ENCODE data around the gene RAB7B. TPM values are rescaled to one million over a fixed set of nuclear protein-coding genes. Genes with fewer than 3 reads are reported as not detected.

Gene RAB7B
- total RNA-seq, 1 experiment from 2014 or later = not detected

GRCh38 chr1:206011057-206011456 is 7.9 kb upstream of the RAB7B start:
- TF ChIP-seq E2F4 (CRISPR knock-in tag; IDR thresholded peaks at IDR 0.05; ENCODE audit: borderline replicate concordance, low read depth) = no peak
- TF ChIP-seq CBFB (CRISPR knock-in tag; IDR thresholded peaks at IDR 0.05; ENCODE audit: low read depth) = no peak
- TF ChIP-seq GTF2I (CRISPR knock-in tag; conservative IDR thresholded peaks at IDR 0.05) = no peak
- TF ChIP-seq ATF3 (CRISPR knock-in tag; conservative IDR thresholded peaks at IDR 0.05) = no peak
- no peak for TF ChIP-seq NR2C2 (CRISPR knock-in tag; IDR thresholded peaks at IDR 0.05)
- TF ChIP-seq, protein P1, sequence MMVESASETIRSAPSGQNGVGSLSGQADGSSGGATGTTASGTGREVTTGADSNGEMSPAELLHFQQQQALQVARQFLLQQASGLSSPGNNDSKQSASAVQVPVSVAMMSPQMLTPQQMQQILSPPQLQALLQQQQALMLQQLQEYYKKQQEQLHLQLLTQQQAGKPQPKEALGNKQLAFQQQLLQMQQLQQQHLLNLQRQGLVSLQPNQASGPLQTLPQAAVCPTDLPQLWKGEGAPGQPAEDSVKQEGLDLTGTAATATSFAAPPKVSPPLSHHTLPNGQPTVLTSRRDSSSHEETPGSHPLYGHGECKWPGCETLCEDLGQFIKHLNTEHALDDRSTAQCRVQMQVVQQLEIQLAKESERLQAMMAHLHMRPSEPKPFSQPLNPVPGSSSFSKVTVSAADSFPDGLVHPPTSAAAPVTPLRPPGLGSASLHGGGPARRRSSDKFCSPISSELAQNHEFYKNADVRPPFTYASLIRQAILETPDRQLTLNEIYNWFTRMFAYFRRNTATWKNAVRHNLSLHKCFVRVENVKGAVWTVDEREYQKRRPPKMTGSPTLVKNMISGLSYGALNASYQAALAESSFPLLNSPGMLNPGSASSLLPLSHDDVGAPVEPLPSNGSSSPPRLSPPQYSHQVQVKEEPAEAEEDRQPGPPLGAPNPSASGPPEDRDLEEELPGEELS (CRISPR knock-in tag; IDR thresholded peaks at IDR 0.05) = no peak
- no peak for TF ChIP-seq TP53 (CRISPR knock-in tag; IDR thresholded peaks at IDR 0.05)
- TF ChIP-seq ZNF671 (CRISPR knock-in tag; IDR thresholded peaks at IDR 0.05) = no peak
- no peak for TF ChIP-seq RORB (CRISPR knock-in tag; IDR thresholded peaks at IDR 0.05)
- TF ChIP-seq ZNF121 (CRISPR knock-in tag; IDR thresholded peaks at IDR 0.05) = no peak
- TF ChIP-seq E2F5 (CRISPR knock-in tag; IDR thresholded peaks at IDR 0.05) = no peak
- ATAC-seq (no peak), DNase-seq (ENCODE audit: low spot score) (no peak)
- peaks cover 5% of the 10 kb centered on the region for H3K27me3 Mint-ChIP-seq (ENCODE audit: low read depth)
- no peaks in the 10 kb centered on the region for H3K9me3 Mint-ChIP-seq
- ChIA-PET POLR2A (no interaction called here), CTCF (no interaction called here)
- H3K4me1 Mint-ChIP-seq = peaks cover 4% of the 10 kb centered on the region
- H3K36me3 Mint-ChIP-seq = no peaks in the 10 kb centered on the region
- no peak overlapping the region for H3K27ac Mint-ChIP-seq
- H3K4me3 Mint-ChIP-seq = no peak overlapping the region

- Mint-ChIP-seq H3K4me1 (peaks cover 4% of the 10 kb centered on the region), H3K27me3 (ENCODE audit: low read depth) (peaks cover 5% of the 10 kb centered on the region), H3K4me3 (no peak overlapping the region), H3K36me3 (no peaks in the 10 kb centered on the region), H3K27ac (no peak overlapping the region), H3K9me3 (no peaks in the 10 kb centered on the region)
- DNase-seq (ENCODE audit: low spot score) (no peak), ATAC-seq (no peak)
- POLR2A ChIA-PET = no interaction called here
- CTCF ChIA-PET = no interaction called here
- TF ChIP-seq TP53 (CRISPR knock-in tag; IDR thresholded peaks at IDR 0.05) (no peak), ZBTB43 (CRISPR knock-in tag; IDR thresholded peaks at IDR 0.05) (no peak), ZNF416 (CRISPR knock-in tag; IDR thresholded peaks at IDR 0.05) (no peak), ZNF219 (CRISPR knock-in tag; IDR thresholded peaks at IDR 0.05; ENCODE audit: borderline replicate concordance) (no peak), SOX15 (CRISPR knock-in tag; IDR thresholded peaks at IDR 0.05) (no peak), ZNF232 (CRISPR knock-in tag; IDR thresholded peaks at IDR 0.05) (no peak), OVOL2 (CRISPR knock-in tag; IDR thresholded peaks at IDR 0.05; ENCODE audit: borderline replicate concordance) (no peak), MAX (CRISPR knock-in tag; IDR thresholded peaks at IDR 0.05) (no peak), HMGA2 (CRISPR knock-in tag; IDR thresholded peaks at IDR 0.05) (no peak), MYBL2 (CRISPR knock-in tag; IDR thresholded peaks at IDR 0.05) (no peak), PREB (CRISPR knock-in tag; IDR thresholded peaks at IDR 0.05; ENCODE audit: borderline replicate concordance) (no peak)
- TF ChIP-seq, protein P2, sequence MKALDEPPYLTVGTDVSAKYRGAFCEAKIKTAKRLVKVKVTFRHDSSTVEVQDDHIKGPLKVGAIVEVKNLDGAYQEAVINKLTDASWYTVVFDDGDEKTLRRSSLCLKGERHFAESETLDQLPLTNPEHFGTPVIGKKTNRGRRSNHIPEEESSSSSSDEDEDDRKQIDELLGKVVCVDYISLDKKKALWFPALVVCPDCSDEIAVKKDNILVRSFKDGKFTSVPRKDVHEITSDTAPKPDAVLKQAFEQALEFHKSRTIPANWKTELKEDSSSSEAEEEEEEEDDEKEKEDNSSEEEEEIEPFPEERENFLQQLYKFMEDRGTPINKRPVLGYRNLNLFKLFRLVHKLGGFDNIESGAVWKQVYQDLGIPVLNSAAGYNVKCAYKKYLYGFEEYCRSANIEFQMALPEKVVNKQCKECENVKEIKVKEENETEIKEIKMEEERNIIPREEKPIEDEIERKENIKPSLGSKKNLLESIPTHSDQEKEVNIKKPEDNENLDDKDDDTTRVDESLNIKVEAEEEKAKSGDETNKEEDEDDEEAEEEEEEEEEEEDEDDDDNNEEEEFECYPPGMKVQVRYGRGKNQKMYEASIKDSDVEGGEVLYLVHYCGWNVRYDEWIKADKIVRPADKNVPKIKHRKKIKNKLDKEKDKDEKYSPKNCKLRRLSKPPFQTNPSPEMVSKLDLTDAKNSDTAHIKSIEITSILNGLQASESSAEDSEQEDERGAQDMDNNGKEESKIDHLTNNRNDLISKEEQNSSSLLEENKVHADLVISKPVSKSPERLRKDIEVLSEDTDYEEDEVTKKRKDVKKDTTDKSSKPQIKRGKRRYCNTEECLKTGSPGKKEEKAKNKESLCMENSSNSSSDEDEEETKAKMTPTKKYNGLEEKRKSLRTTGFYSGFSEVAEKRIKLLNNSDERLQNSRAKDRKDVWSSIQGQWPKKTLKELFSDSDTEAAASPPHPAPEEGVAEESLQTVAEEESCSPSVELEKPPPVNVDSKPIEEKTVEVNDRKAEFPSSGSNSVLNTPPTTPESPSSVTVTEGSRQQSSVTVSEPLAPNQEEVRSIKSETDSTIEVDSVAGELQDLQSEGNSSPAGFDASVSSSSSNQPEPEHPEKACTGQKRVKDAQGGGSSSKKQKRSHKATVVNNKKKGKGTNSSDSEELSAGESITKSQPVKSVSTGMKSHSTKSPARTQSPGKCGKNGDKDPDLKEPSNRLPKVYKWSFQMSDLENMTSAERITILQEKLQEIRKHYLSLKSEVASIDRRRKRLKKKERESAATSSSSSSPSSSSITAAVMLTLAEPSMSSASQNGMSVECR (CRISPR knock-in tag; IDR thresholded peaks at IDR 0.05; ENCODE audit: borderline replicate concordance) = no peak
- TF ChIP-seq, protein P3, sequence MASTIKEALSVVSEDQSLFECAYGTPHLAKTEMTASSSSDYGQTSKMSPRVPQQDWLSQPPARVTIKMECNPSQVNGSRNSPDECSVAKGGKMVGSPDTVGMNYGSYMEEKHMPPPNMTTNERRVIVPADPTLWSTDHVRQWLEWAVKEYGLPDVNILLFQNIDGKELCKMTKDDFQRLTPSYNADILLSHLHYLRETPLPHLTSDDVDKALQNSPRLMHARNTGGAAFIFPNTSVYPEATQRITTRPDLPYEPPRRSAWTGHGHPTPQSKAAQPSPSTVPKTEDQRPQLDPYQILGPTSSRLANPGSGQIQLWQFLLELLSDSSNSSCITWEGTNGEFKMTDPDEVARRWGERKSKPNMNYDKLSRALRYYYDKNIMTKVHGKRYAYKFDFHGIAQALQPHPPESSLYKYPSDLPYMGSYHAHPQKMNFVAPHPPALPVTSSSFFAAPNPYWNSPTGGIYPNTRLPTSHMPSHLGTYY (CRISPR knock-in tag; IDR thresholded peaks at IDR 0.05) = no peak
- TF ChIP-seq, protein P4, sequence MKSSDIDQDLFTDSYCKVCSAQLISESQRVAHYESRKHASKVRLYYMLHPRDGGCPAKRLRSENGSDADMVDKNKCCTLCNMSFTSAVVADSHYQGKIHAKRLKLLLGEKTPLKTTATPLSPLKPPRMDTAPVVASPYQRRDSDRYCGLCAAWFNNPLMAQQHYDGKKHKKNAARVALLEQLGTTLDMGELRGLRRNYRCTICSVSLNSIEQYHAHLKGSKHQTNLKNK (CRISPR knock-in tag; IDR thresholded peaks at IDR 0.05) = no peak
These were observed 6.9 kb upstream of the RAB7B start for GRCh38 chr1:206010060-206010459.

Data from WTC11 (cell line).